ENCODE results near the gene ERMP1. TPM values are rescaled to one million over a fixed set of nuclear protein-coding genes. Genes with fewer than 3 reads are reported as not detected.

The ERMP1 gene
- total and polyA plus RNA-seq, 2 of the 8 experiments (the other 6 are each of a cell fraction or from before 2014, with no cell fraction given), result 12.8 to 16.7 TPM

GRCh38 chr9:5848372-5848882 lies 15.5 kb upstream of the ERMP1 start (continued):
- no peak for TF ChIP-seq E2F6 (IDR thresholded peaks at IDR 0.05)
- no peak for TF ChIP-seq ASH2L (IDR thresholded peaks at IDR 0.05; ENCODE audit: low read length)
- TF ChIP-seq POLR2AphosphoS5 (IDR thresholded peaks at IDR 0.05; ENCODE audit: low read depth, low read length), result no peak
- no peak for TF ChIP-seq CEBPB (IDR thresholded peaks at IDR 0.05; ENCODE audit: low read depth, low read length)
- no peak for TF ChIP-seq SP2 (IDR thresholded peaks at IDR 0.05; ENCODE audit: low read length)

All from H1 (cell line).